Measurements from ENCODE around the gene GNAZ. TPM values are rescaled to one million over a fixed set of nuclear protein-coding genes. Genes with fewer than 3 reads are reported as not detected.

GNAZ gene
- total and polyA plus RNA-seq, 2 of the 8 experiments (the other 6 are each of a cell fraction or from before 2014, with no cell fraction given), result 6.6 to 9.6 TPM

- H3K9me3 ChIP-seq (ENCODE audit: insufficient read depth in 2 of 2, low read depth in 1 of 2, low read length in 1 of 2), result peaks cover 6 to 9% of the 10 kb centered on the region in 2 experiments; a peak in 3 of 4 replicates
- H4K20me1 ChIP-seq (replicated peaks in 1 of 2; ENCODE audit: control insufficient read depth in 1 of 2, insufficient read depth in 2 of 2, low read length in 2 of 2), result no peaks in the 10 kb centered on the region
- no peak overlapping the region for H3K18ac ChIP-seq (ENCODE audit: extremely low read depth, low read length)
- H3K36me3 ChIP-seq (ENCODE audit: control insufficient read depth in 2 of 4, insufficient read depth in 4 of 4, low read length in 3 of 4), result no peaks in the 10 kb centered on the region
- no peak overlapping the region for H3K4ac ChIP-seq (replicated peaks; ENCODE audit: insufficient read length, low read depth, low read length)
- WGBS, 2 experiments (ENCODE audit: extremely low coverage in 1 of 2, insufficient coverage in 1 of 2, insufficient read length in 1 of 2, insufficient replicate concordance in 2 of 2, low coverage in 1 of 2, low lambda C conversion rate in 2 of 2, missing lambda C conversion rate in 1 of 2), result 86% methylated on average over 3 of the region's 3 CpGs; no CpG with 5 or more reads in 1 of the 2 experiments
- H3K27me3 ChIP-seq (replicated peaks in 1 of 4; ENCODE audit: control insufficient read depth in 3 of 4, extremely low read depth in 1 of 4, insufficient read depth in 3 of 4, low read length in 3 of 4), result 0 out of 7 replicates have a peak, but pooled peaks cover 0 to 3% (median 0%) of the 10 kb centered on the region in 4 experiments
- H3K4me2 ChIP-seq (ENCODE audit: insufficient read depth in 1 of 2, low read depth in 2 of 2, low read length in 2 of 2), result no peak overlapping the region
- H2BK5ac ChIP-seq (ENCODE audit: low read depth, low read length), result no peak overlapping the region
- no peak for FAIRE-seq
- no peak overlapping the region for H3K23ac ChIP-seq (ENCODE audit: insufficient read length)
- H3K4me3 ChIP-seq (ENCODE audit: extremely low read depth in 1 of 4, insufficient read depth in 2 of 4, low read depth in 3 of 4, low read length in 4 of 4), result no peak overlapping the region
- no peaks in the 10 kb centered on the region for H3K79me2 ChIP-seq (ENCODE audit: control insufficient read depth in 1 of 2, insufficient read depth in 2 of 2, low read length in 2 of 2)
- no peak overlapping the region for H2AK5ac ChIP-seq (ENCODE audit: low read depth, low read length)
- no peak overlapping the region for H2AFZ ChIP-seq (ENCODE audit: low read length)
- H2BK20ac ChIP-seq (ENCODE audit: low read length), result no peak overlapping the region
- H4K8ac ChIP-seq (ENCODE audit: extremely low read depth, insufficient read depth, low read length), result no peak overlapping the region
- no peak overlapping the region for H3K56ac ChIP-seq (replicated peaks; ENCODE audit: insufficient read length, low read depth, low read length)
- H2BK120ac ChIP-seq (replicated peaks; ENCODE audit: low read depth, low read length), result no peak overlapping the region
- H3K14ac ChIP-seq (ENCODE audit: insufficient read length), result no peak overlapping the region
- no peak overlapping the region for H4K91ac ChIP-seq (replicated peaks; ENCODE audit: insufficient read length, low read length)
- no peak for DNase-seq (ENCODE audit: low read depth in 1 of 2, low spot score in 2 of 2)
- no peak overlapping the region for H3K9ac ChIP-seq (replicated peaks in 1 of 4; ENCODE audit: extremely low read depth in 1 of 4, low read depth in 3 of 4, low read length in 3 of 4)
- H3K23me2 ChIP-seq (ENCODE audit: low read depth, low read length), result no peaks in the 10 kb centered on the region
- H3K27ac ChIP-seq (ENCODE audit: low read depth, low read length), result no peak overlapping the region
- H2BK12ac ChIP-seq (ENCODE audit: low read depth, low read length), result no peak overlapping the region
- H3K79me1 ChIP-seq (ENCODE audit: low read depth, low read length), result no peaks in the 10 kb centered on the region
- ChIA-PET CTCF (ENCODE audit: partially characterized antibody) (interaction anchor here (1.1 kb wide), 1 partner anchor 22 kb away, joined by 3 read pairs; no protein-coding TSS in a partner anchor), POLR2A (ENCODE audit: partially characterized antibody) (no interaction called here)
- H2BK15ac ChIP-seq (ENCODE audit: low read length), result no peak overlapping the region
- H3K4me1 ChIP-seq (replicated peaks in 1 of 4; ENCODE audit: control insufficient read depth in 3 of 4, insufficient read depth in 4 of 4, low read length in 3 of 4), result peaks cover 0 to 4% (median 1%) of the 10 kb centered on the region in 4 experiments; a peak in 1 of 7 replicates
- H4K5ac ChIP-seq (ENCODE audit: insufficient read length, low read depth, low read length), result no peak overlapping the region
- TF ChIP-seq CTCF (IDR thresholded peaks at IDR 0.05; ENCODE audit: control extremely low read depth in 1 of 3, insufficient read depth in 1 of 3, low read depth in 1 of 3, low read length in 3 of 3), result no peak
- TF ChIP-seq SP2 (IDR thresholded peaks at IDR 0.05; ENCODE audit: low read length), result no peak
- TF ChIP-seq RFX5 (IDR thresholded peaks at IDR 0.05; ENCODE audit: borderline replicate concordance, low read depth, low read length), result no peak
- TF ChIP-seq MAFK (IDR thresholded peaks at IDR 0.05; ENCODE audit: low read depth, low read length), result no peak
- TF ChIP-seq POLR2A (IDR thresholded peaks at IDR 0.05; ENCODE audit: control extremely low read depth in 1 of 2, low read depth in 2 of 2, low read length in 2 of 2), result no peak
- no peak for TF ChIP-seq NANOG (IDR thresholded peaks at IDR 0.05; ENCODE audit: insufficient read depth, low read depth, low read length, poor library complexity, severe bottlenecking)
- TF ChIP-seq HDAC2 (IDR thresholded peaks at IDR 0.05; ENCODE audit: borderline replicate concordance in 1 of 2, low read depth in 2 of 2, low read length in 2 of 2), result no peak
- no peak for TF ChIP-seq RAD21 (IDR thresholded peaks at IDR 0.05 in 1 of 2, conservative IDR thresholded peaks at IDR 0.05 in 1 of 2; ENCODE audit: low read depth in 2 of 2, low read length in 2 of 2)
- TF ChIP-seq GTF2F1 (IDR thresholded peaks at IDR 0.05; ENCODE audit: borderline replicate concordance, low read depth, low read length), result no peak
- no peak for TF ChIP-seq ZNF274 (IDR thresholded peaks at IDR 0.05; ENCODE audit: borderline replicate concordance, extremely low read depth, low read length)
- no peak for TF ChIP-seq MAX (IDR thresholded peaks at IDR 0.05)
These were observed 28.1 kb upstream of the GNAZ start for GRCh38 chr22:23042179-23042578.
